Hepatocyte (in vitro differentiated cells): ENCODE results near the gene IGDCC3. TPM values are rescaled to one million over a fixed set of nuclear protein-coding genes. Genes with fewer than 3 reads are reported as not detected.

Experiments used
- DNase-seq: peaks from one replicate; pipeline ENCODE4 v3.0.0-alpha.2; 2016; ENCODE audit warnings: low spot score
- H2AFZ ChIP-seq: fragments of 200-600 bp; sonication (generic); 2 replicates; pipeline ENCODE4 v1.6.0; 2016; ENCODE audit warnings: antibody characterized with exemption, mild to moderate bottlenecking
- H3K27ac ChIP-seq: fragments of 200-600 bp; sonication (generic); 2 replicates; pipeline ENCODE4 v1.5.1; 2016; ENCODE audit warnings: mild to moderate bottlenecking
- H3K27me3 ChIP-seq: fragments of 200-600 bp; sonication (generic); 2 replicates; pipeline ENCODE4 v1.6.1; 2016
- H3K36me3 ChIP-seq: fragments of 200-600 bp; sonication (generic); replicated peaks from 2 replicates; pipeline ENCODE4 v1.5.1; 2016; ENCODE audit warnings: low read depth; ENCODE audit not compliant: insufficient read depth
- H3K4me1 ChIP-seq: fragments of 200-600 bp; sonication (generic); 2 replicates; pipeline ENCODE4 v1.5.1; 2016; ENCODE audit warnings: mild to moderate bottlenecking, moderate library complexity; ENCODE audit not compliant: insufficient read depth
- H3K4me2 ChIP-seq: fragments of 200-600 bp; sonication (generic); 2 replicates; pipeline ENCODE4 v1.6.0; 2016
- H3K4me3 ChIP-seq: fragments of 200-600 bp; sonication (generic); 2 replicates; pipeline ENCODE4 v1.5.1; 2016; ENCODE audit warnings: mild to moderate bottlenecking
- H3K79me2 ChIP-seq: fragments of 200-600 bp; sonication (generic); 2 replicates; pipeline ENCODE4 v1.6.0; 2017; ENCODE audit warnings: mild to moderate bottlenecking
- H3K9me2 ChIP-seq: fragments of 200-600 bp; sonication (generic); replicated peaks from 2 replicates; pipeline ENCODE4 v1.6.0; 2017; ENCODE audit warnings: mild to moderate bottlenecking; ENCODE audit not compliant: insufficient read depth
- H3K9me3 ChIP-seq: fragments of 200-600 bp; sonication (generic); 2 replicates; pipeline ENCODE4 v1.5.1; 2016; ENCODE audit warnings: low read depth, mild to moderate bottlenecking
- H4K20me1 ChIP-seq: fragments of 200-600 bp; sonication (generic); 2 replicates; pipeline ENCODE4 v1.6.0; 2016; ENCODE audit warnings: mild to moderate bottlenecking; ENCODE audit not compliant: insufficient read depth, poor library complexity, severe bottlenecking
- CTCF ChIP-seq: fragments of 200-600 bp; sonication (generic); IDR thresholded peaks from 2 replicates; pipeline ENCODE4 v1.5.1; 2016; ENCODE audit warnings: antibody characterized with exemption, mild to moderate bottlenecking; ENCODE audit not compliant: poor library complexity
- EZH2 ChIP-seq: fragments of 200-600 bp; sonication (generic); IDR thresholded peaks from 2 replicates; pipeline ENCODE4 v1.6.1; 2016; ENCODE audit warnings: antibody characterized with exemption, mild to moderate bottlenecking, borderline replicate concordance
- EZH2phosphoT487 ChIP-seq: fragments of 200-600 bp; sonication (generic); IDR thresholded peaks from one replicate; pipeline ENCODE4 v1.6.1; 2018; ENCODE audit warnings: antibody characterized with exemption, mild to moderate bottlenecking, low read depth, moderate library complexity; ENCODE audit not compliant: unreplicated experiment, severe bottlenecking
- WGBS: methylation state at CpG from one replicate; pipeline ENCODE4 v1.1.6; 2016; ENCODE audit warnings: low lambda C conversion rate; ENCODE audit errors: missing lambda C conversion rate; 5-methylcytosine and 5-hydroxymethylcytosine counted together
- polyA plus RNA-seq: library from polyadenylated mRNA; unstranded; fragments of >200 nt; fragmentation: Nextera tagmentation; extraction: Ambion mirVana; gene quantifications from 2 replicates; pipeline ENCODE4 v1.2.1, GENCODE V29; 2016
- total RNA-seq: library from RNA; depleted of rRNA; stranded (reverse); fragments of >200 nt; gene quantifications from 2 replicates; pipeline ENCODE4 v1.2.3, GENCODE V29; 2014

IGDCC3 gene
- total and polyA plus RNA-seq, 2 experiments from 2014 or later = 8.1 to 14.8 TPM

- no peak overlapping the region for H3K27ac ChIP-seq
- H3K79me2 ChIP-seq = peaks cover 27% of the 10 kb centered on the region
- H3K4me3 ChIP-seq = no peak overlapping the region
- TF ChIP-seq EZH2phosphoT487 (no peak), CTCF (no peak), EZH2 (no peak)
- no peaks in the 10 kb centered on the region for H3K36me3 ChIP-seq
- H3K9me3 ChIP-seq = no peaks in the 10 kb centered on the region
- H3K27me3 ChIP-seq = no peaks in the 10 kb centered on the region
- no peak overlapping the region for H2AFZ ChIP-seq
- no peak for DNase-seq
- H4K20me1 ChIP-seq = no peaks in the 10 kb centered on the region
- 43% methylated on average over 1 of the region's 1 CpG for WGBS
- peaks cover 25% of the 10 kb centered on the region for H3K4me1 ChIP-seq
- no peaks in the 10 kb centered on the region for H3K9me2 ChIP-seq
- no peak overlapping the region for H3K4me2 ChIP-seq
Observed at GRCh38 chr15:65412556-65412955, 34.8 kb upstream of the IGDCC3 start.

GRCh38 chr15:65411465-65412071 lies 33.8 kb upstream of the IGDCC3 start:
- no peak overlapping the region for H3K4me2 ChIP-seq
- H3K27ac ChIP-seq = no peak overlapping the region
- no peak overlapping the region for H3K4me3 ChIP-seq
- DNase-seq = no peak
- H3K36me3 ChIP-seq = no peaks in the 10 kb centered on the region
- 77% methylated on average over 5 of the region's 5 CpGs for WGBS
- no peaks in the 10 kb centered on the region for H4K20me1 ChIP-seq
- H3K27me3 ChIP-seq = no peaks in the 10 kb centered on the region
- no peaks in the 10 kb centered on the region for H3K9me3 ChIP-seq
- H3K4me1 ChIP-seq = peaks cover 25% of the 10 kb centered on the region
- TF ChIP-seq EZH2 (no peak), CTCF (no peak), EZH2phosphoT487 (no peak)
- H3K79me2 ChIP-seq = peaks cover 23% of the 10 kb centered on the region
- H2AFZ ChIP-seq = no peak overlapping the region
- no peaks in the 10 kb centered on the region for H3K9me2 ChIP-seq

GRCh38 chr15:65410972-65411371 lies 33.2 kb upstream of the IGDCC3 start:
- TF ChIP-seq EZH2 (no peak), EZH2phosphoT487 (no peak), CTCF (no peak)
- Histone ChIP-seq H3K36me3 (no peaks in the 10 kb centered on the region), H3K9me3 (no peaks in the 10 kb centered on the region), H4K20me1 (no peaks in the 10 kb centered on the region), H3K4me1 (peaks cover 28% of the 10 kb centered on the region), H2AFZ (no peak overlapping the region), H3K4me2 (no peak overlapping the region), H3K4me3 (no peak overlapping the region), H3K27me3 (no peaks in the 10 kb centered on the region), H3K79me2 (peaks cover 20% of the 10 kb centered on the region), H3K9me2 (no peaks in the 10 kb centered on the region), H3K27ac (no peak overlapping the region)
- DNase-seq = no peak
- 91% methylated on average over 9 of the region's 10 CpGs for WGBS

GRCh38 chr15:65410036-65410435 lies 32.2 kb upstream of the IGDCC3 start:
- Histone ChIP-seq H3K4me1 (peaks cover 32% of the 10 kb centered on the region), H3K4me2 (no peak overlapping the region), H3K27ac (no peak overlapping the region), H3K9me3 (no peaks in the 10 kb centered on the region), H3K4me3 (no peak overlapping the region), H3K9me2 (no peaks in the 10 kb centered on the region), H3K27me3 (no peaks in the 10 kb centered on the region), H3K36me3 (no peaks in the 10 kb centered on the region), H4K20me1 (no peaks in the 10 kb centered on the region), H2AFZ (no peak overlapping the region), H3K79me2 (peaks cover 20% of the 10 kb centered on the region)
- no peak for DNase-seq
- no peak for TF ChIP-seq EZH2
- no peak for TF ChIP-seq EZH2phosphoT487
- no peak for TF ChIP-seq CTCF
- WGBS = 92% methylated on average over 11 of the region's 11 CpGs
